Transverse colon (tissue), 4 donors: ENCODE measurements around the gene FAM171A2. TPM values are rescaled to one million over a fixed set of nuclear protein-coding genes. Genes with fewer than 3 reads are reported as not detected.

Experiments used
- DNase-seq: peaks from one replicate; pipeline ENCODE4 v3.0.0-alpha.2; 2019
- H3K27ac ChIP-seq, 4 donors: fragments of 200-600 bp; sonication (generic); 2 replicates each; pipeline ENCODE4 v1.5.1; 2016 to 2018; ENCODE audit warnings: inconsistent platforms in 4 of 4
- H3K27me3 ChIP-seq: fragments of 200-600 bp; sonication (generic); 2 replicates; pipeline ENCODE4 v1.5.1; 2017; ENCODE audit warnings: inconsistent platforms
- H3K36me3 ChIP-seq, 4 donors: fragments of 200-600 bp; sonication (generic); 2 replicates each; pipeline ENCODE4 v1.5.1; 2017 to 2019; ENCODE audit warnings: inconsistent platforms in 4 of 4
- H3K4me1 ChIP-seq, 4 donors: fragments of 200-600 bp; sonication (generic); 2 replicates each; pipeline ENCODE4 v1.5.1; 2017 to 2020; ENCODE audit warnings: inconsistent platforms in 4 of 4
- H3K4me3 ChIP-seq, 4 donors: fragments of 200-600 bp; sonication (generic); 1 replicate in 1 of 4; 2 replicates in 3 of 4; pipeline versions ENCODE4 v1.5.1 to v1.6.1; 2017 to 2019; ENCODE audit warnings: inconsistent platforms in 4 of 4
- H3K9me3 ChIP-seq, 2 donors: fragments of 200-600 bp; sonication (generic); 2 replicates each; pipeline ENCODE4 v1.5.1; 2017 to 2019; ENCODE audit warnings: inconsistent platforms in 2 of 2
- CTCF ChIP-seq, 5 experiments: fragments of 200-600 bp in 3 of 5; fragments of 450-650 bp in 2 of 5; sonication (generic) in 3 of 5; IDR thresholded peaks; 1 replicate in 2 of 5; 2 replicates in 3 of 5; pipeline ENCODE4 v1.5.1; 2016 to 2017; ENCODE audit warnings: antibody characterized with exemption in 5 of 5, inconsistent platforms in 3 of 5, mild to moderate bottlenecking in 2 of 5, moderate library complexity in 1 of 5
- EP300 ChIP-seq: sonication (generic); formaldehyde crosslinking; IDR thresholded peaks from one replicate; pipeline ENCODE4 v1.6.1; 2017; ENCODE audit warnings: antibody characterized with exemption, low read depth
- POLR2A ChIP-seq: fragments of 450-650 bp; IDR thresholded peaks from one replicate; pipeline ENCODE4 v1.6.1; 2016; ENCODE audit warnings: antibody characterized with exemption, mild to moderate bottlenecking, moderate library complexity
- POLR2AphosphoS5 ChIP-seq, 3 donors: sonication (generic); formaldehyde crosslinking; IDR thresholded peaks; one replicate each; pipeline ENCODE4 v1.6.1; 2016; ENCODE audit warnings: antibody characterized with exemption in 3 of 3
- WGBS, 2 donors: methylation state at CpG; one replicate each; pipeline ENCODE4 v1.1.5; 2018; ENCODE audit warnings: low coverage in 1 of 2; 5-methylcytosine and 5-hydroxymethylcytosine counted together
- in situ Hi-C, 4 donors: fragments of 200-750 bp; cut with MboI; loops; one replicate each; pipeline versions ENCODE4 v1.15.0 to v1.15.1; 2017; ENCODE audit warnings: low sequenced_read_pairs in 3 of 4, low pct_ligation_motif_present in 1 of 4, low pct_unique_long_range_greater_than_20kb in 1 of 4
- intact Hi-C: fragments of 100-400 bp; cut with DNase I; formaldehyde crosslinking; loops from one replicate; pipeline ENCODE4 v1.15.1; 2023; ENCODE audit warnings: low total_unique reads
- total RNA-seq, 4 donors: library from RNA; depleted of rRNA; stranded (reverse); fragments of >200 nt; gene quantifications; one replicate each; pipeline ENCODE4 v1.1.0, GENCODE V29; 2016

Gene FAM171A2
- total RNA-seq, 4 donors from 2014 or later, result 0.14 to 7.9 (median 0.95) TPM; not detected in 1

GRCh38 chr17:44311562-44312181 lies 52.0 kb downstream of the FAM171A2 start:
- TF ChIP-seq POLR2A (no peak), CTCF (IDR thresholded peaks at IDR 0.05) (no peak), POLR2AphosphoS5 (IDR thresholded peaks at IDR 0.05) (no peak), EP300 (no peak)
- no peak for DNase-seq
- WGBS, 2 donors, result 60 to 66% methylated on average over 1 to 4 of the region's 5 CpGs
- intact Hi-C loops, result no loop called here
- Histone ChIP-seq H3K4me1 (peaks cover 6 to 30% (median 20%) of the 10 kb centered on the region in 4 donors), H3K27me3 (peaks cover 67% of the 10 kb centered on the region), H3K27ac (no peak overlapping the region), H3K36me3 (no peaks in the 10 kb centered on the region), H3K9me3 (no peaks in the 10 kb centered on the region), H3K4me3 (no peak overlapping the region)
- in situ Hi-C loops, result no loop called here

GRCh38 chr17:44310609-44311376 lies 52.9 kb downstream of the FAM171A2 start:
- Histone ChIP-seq H3K4me3 (no peak overlapping the region), H3K27ac (no peak overlapping the region), H3K9me3 (no peaks in the 10 kb centered on the region), H3K27me3 (peaks cover 67% of the 10 kb centered on the region), H3K36me3 (no peaks in the 10 kb centered on the region), H3K4me1 (peaks cover 6 to 30% (median 20%) of the 10 kb centered on the region in 4 donors)
- intact Hi-C loops, result no loop called here
- no peak for DNase-seq
- TF ChIP-seq POLR2A (no peak), CTCF (IDR thresholded peaks at IDR 0.05) (no peak), EP300 (no peak), POLR2AphosphoS5 (IDR thresholded peaks at IDR 0.05) (no peak)
- in situ Hi-C loops, result no loop called here
- 72% methylated on average over 10 of the region's 10 CpGs; no CpG with 5 or more reads in 1 of the 2 donors for WGBS, 2 donors

DNA sequence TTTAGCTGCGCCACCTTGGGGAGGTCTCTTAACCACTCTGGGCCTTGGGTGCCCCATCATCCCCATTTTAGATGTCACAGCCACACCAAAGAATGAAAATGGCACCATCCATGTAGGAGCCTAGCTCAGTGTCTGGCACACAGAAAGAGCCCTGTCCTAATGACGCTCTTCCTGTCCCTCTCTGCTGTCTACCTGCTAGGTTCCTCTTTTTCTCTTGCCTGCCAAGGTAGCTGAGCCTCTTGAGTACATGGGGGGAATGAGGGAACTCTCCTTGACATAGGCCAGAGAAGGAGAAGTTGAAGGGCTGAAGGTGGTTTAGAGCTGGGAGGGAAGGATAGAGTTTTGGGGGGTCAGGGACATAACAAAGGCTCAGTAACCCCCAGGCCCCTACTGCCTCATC lies 53.5 kb downstream of the FAM171A2 start:
- no peaks in the 10 kb centered on the region for H3K9me3 ChIP-seq
- 82% methylated on average over 2 of the region's 2 CpGs; no CpG with 5 or more reads in 1 of the 2 donors for WGBS, 2 donors

DNA sequence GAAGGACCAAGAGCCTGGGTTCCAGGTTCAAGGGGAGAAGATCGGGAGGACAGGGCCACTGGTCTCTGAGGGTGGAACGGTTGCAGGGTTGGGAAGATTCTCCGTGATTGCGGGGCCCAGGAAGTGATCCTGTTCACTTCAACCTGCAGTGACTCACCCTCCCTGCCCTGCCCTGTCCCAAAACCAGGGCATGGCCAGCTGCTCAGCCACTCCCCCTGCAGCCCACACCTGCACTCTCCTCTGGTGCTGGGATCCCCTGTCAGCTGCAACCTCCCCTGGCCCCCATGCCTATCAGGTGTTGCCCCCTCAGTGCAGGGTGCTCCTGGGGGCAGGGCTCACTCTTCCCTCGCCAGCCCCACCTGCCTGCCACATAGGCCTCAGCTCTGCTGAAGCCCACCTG lies 54.2 kb downstream of the FAM171A2 start:
- in situ Hi-C loops, result no loop called here
- 46% methylated on average over 5 of the region's 5 CpGs; no CpG with 5 or more reads in 1 of the 2 donors for WGBS, 2 donors
- peaks cover 64% of the 10 kb centered on the region for H3K27me3 ChIP-seq
- H3K36me3 ChIP-seq, result no peaks in the 10 kb centered on the region
- H3K4me3 ChIP-seq, result no peak overlapping the region
- no peaks in the 10 kb centered on the region for H3K9me3 ChIP-seq
- H3K4me1 ChIP-seq, result peaks cover 6 to 20% (median 14%) of the 10 kb centered on the region in 4 donors
- intact Hi-C loops, result loop anchor here (5.0 kb wide), 1 partner anchor 1692 kb away; no protein-coding TSS in a partner anchor
- H3K27ac ChIP-seq, result no peak overlapping the region
- no peak for DNase-seq
- TF ChIP-seq POLR2AphosphoS5 (IDR thresholded peaks at IDR 0.05) (no peak), CTCF (IDR thresholded peaks at IDR 0.05) (no peak), POLR2A (no peak), EP300 (no peak)

More for the DNA sequence above, 53.5 kb downstream of the FAM171A2 start:
- intact Hi-C loops (no loop called here), in situ Hi-C loops (no loop called here)
- Histone ChIP-seq H3K4me1 (peaks cover 6 to 25% (median 18%) of the 10 kb centered on the region in 4 donors), H3K4me3 (no peak overlapping the region), H3K27me3 (peaks cover 67% of the 10 kb centered on the region), H3K36me3 (no peaks in the 10 kb centered on the region), H3K27ac (no peak overlapping the region)
- DNase-seq, result no peak
- TF ChIP-seq POLR2AphosphoS5 (IDR thresholded peaks at IDR 0.05) (no peak), POLR2A (no peak), EP300 (no peak)
